Astrocyte (in vitro differentiated cells and primary cell): ENCODE measurements around the gene AGBL4. TPM values are rescaled to one million over a fixed set of nuclear protein-coding genes. Genes with fewer than 3 reads are reported as not detected.

Source experiments
- DNase-seq: peaks from one replicate; pipeline ENCODE4 v3.0.0-alpha.2; 2010; ENCODE audit warnings: low read depth
- FAIRE-seq: peaks from 2 replicates; lab custom pipeline; 2011; peaks lifted over from hg19 to GRCh38; lab: Jason Lieb, UNC
- H2AFZ ChIP-seq: 2 replicates; pipeline ENCODE4 v1.6.0; 2012; ENCODE audit warnings: low read depth, low read length, inconsistent platforms
- H3K27ac ChIP-seq: 2 replicates; pipeline ENCODE4 v1.5.1; 2011; ENCODE audit warnings: low read depth, low read length, inconsistent platforms
- H3K27me3 ChIP-seq: 2 replicates; pipeline ENCODE4 v1.6.0; 2011; ENCODE audit warnings: low read length, inconsistent platforms; ENCODE audit not compliant: insufficient read depth
- H3K36me3 ChIP-seq: 2 replicates; pipeline ENCODE4 v1.5.1; 2011; ENCODE audit warnings: low read length, inconsistent platforms; ENCODE audit not compliant: insufficient read depth
- H3K4me1 ChIP-seq: 2 replicates; pipeline ENCODE4 v1.5.1; 2011; ENCODE audit warnings: low read length, inconsistent platforms; ENCODE audit not compliant: insufficient read depth
- H3K4me2 ChIP-seq: 2 replicates; pipeline ENCODE4 v1.6.0; 2012; ENCODE audit warnings: low read length, inconsistent platforms
- H3K4me3 ChIP-seq: 2 replicates; pipeline ENCODE4 v1.5.1; 2011; ENCODE audit warnings: low read depth, mild to moderate bottlenecking, low read length, inconsistent platforms; ENCODE audit not compliant: insufficient read depth
- H3K79me2 ChIP-seq: 2 replicates; pipeline ENCODE4 v1.6.0; 2012; ENCODE audit warnings: mild to moderate bottlenecking, low read length, inconsistent platforms; ENCODE audit not compliant: insufficient read depth
- H3K9ac ChIP-seq: 2 replicates; pipeline ENCODE4 v1.6.0; 2012; ENCODE audit warnings: mild to moderate bottlenecking, low read length, inconsistent platforms
- H3K9me3 ChIP-seq: 2 replicates; pipeline ENCODE4 v1.5.1; 2012; ENCODE audit warnings: low read depth, mild to moderate bottlenecking, low read length, inconsistent platforms; ENCODE audit not compliant: insufficient read depth
- H4K20me1 ChIP-seq: 2 replicates; pipeline ENCODE4 v1.6.0; 2012; ENCODE audit warnings: low read length, inconsistent platforms; ENCODE audit not compliant: insufficient read depth
- H3K27ac Mint-ChIP-seq: one replicate; pipeline ENCODE4 v1.8.0; 2021; ENCODE audit warnings: mild to moderate bottlenecking, mixed read lengths; ENCODE audit not compliant: unreplicated experiment
- H3K27me3 Mint-ChIP-seq: one replicate; pipeline ENCODE4 v1.8.0; 2021; ENCODE audit warnings: low read depth, mixed read lengths; ENCODE audit not compliant: unreplicated experiment
- H3K36me3 Mint-ChIP-seq: one replicate; pipeline ENCODE4 v1.8.0; 2021; ENCODE audit warnings: low read depth, mixed read lengths; ENCODE audit not compliant: unreplicated experiment
- H3K4me1 Mint-ChIP-seq: one replicate; pipeline ENCODE4 v1.8.0; 2021; ENCODE audit warnings: low read depth, mixed read lengths; ENCODE audit not compliant: unreplicated experiment
- H3K4me3 Mint-ChIP-seq: one replicate; pipeline ENCODE4 v1.8.0; 2021; ENCODE audit warnings: mild to moderate bottlenecking, moderate library complexity, mixed read lengths; ENCODE audit not compliant: unreplicated experiment
- H3K9me3 Mint-ChIP-seq: one replicate; pipeline ENCODE4 v1.8.0; 2021; ENCODE audit warnings: mild to moderate bottlenecking, mixed read lengths; ENCODE audit not compliant: unreplicated experiment
- EZH2 ChIP-seq: IDR thresholded peaks from 2 replicates; pipeline ENCODE4 v1.6.1; 2012; ENCODE audit warnings: mild to moderate bottlenecking, low read length, inconsistent platforms; ENCODE audit not compliant: insufficient read depth
- total RNA-seq: library from RNA; stranded (reverse); gene quantifications from 2 replicates; pipeline ENCODE4 v1.2.1, GENCODE V29; 2021
- TF ChIP-seq, protein P1 (sequence below): IDR thresholded peaks from 2 replicates; pipeline ENCODE4 v1.5.1; 2011; ENCODE audit warnings: low read depth, mild to moderate bottlenecking, inconsistent platforms, low read length, moderate library complexity; ENCODE audit not compliant: insufficient read depth

Gene AGBL4
- total RNA-seq, 1 donor from 2014 or later, result not detected

DNA sequence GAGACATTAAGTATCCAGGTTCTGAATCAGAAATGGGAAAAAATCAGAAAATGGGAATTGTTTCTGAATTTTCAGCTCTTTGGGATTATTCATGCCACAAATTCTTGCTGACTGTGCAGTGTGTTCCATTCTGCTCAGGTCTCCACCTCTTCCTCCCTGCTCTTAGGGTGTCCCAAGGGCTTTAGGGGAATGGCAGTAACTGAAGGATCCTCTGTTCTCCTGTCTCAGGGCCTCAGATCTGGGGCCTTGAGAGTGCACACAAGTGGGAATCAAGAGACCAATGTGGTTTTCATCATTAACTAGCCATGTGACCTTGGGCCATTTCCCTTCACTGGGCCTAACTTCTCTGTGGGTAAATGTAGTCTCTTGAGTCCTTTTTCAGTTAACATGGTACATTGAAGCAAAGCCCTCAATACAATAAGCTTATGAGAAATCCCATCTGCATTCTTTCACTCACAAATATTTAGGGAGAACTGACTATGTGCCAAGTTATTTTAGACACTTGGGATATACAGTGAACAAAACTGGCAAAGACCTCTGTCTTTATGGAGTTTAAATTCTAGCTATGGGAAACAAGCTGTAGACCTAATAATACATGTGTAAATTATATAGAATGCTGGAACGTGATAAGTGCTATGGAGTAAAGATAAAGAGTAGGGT, 1476.1 kb downstream of the AGBL4 start:
- Histone ChIP-seq H3K4me2 (no peak overlapping the region), H3K4me3 (no peak overlapping the region), H4K20me1 (no peaks in the 10 kb centered on the region), H3K79me2 (no peaks in the 10 kb centered on the region), H3K27ac (no peak overlapping the region), H3K4me1 (no peaks in the 10 kb centered on the region), H3K9me3 (no peaks in the 10 kb centered on the region), H2AFZ (no peak overlapping the region), H3K36me3 (no peaks in the 10 kb centered on the region), H3K9ac (no peak overlapping the region), H3K27me3 (no peaks in the 10 kb centered on the region)
- Mint-ChIP-seq H3K4me1 (no peaks in the 10 kb centered on the region), H3K27ac (no peak overlapping the region), H3K4me3 (no peak overlapping the region), H3K9me3 (peaks cover 3% of the 10 kb centered on the region), H3K27me3 (peaks cover 16% of the 10 kb centered on the region), H3K36me3 (no peaks in the 10 kb centered on the region)
- TF ChIP-seq EZH2, result no peak
- TF ChIP-seq, protein P1, sequence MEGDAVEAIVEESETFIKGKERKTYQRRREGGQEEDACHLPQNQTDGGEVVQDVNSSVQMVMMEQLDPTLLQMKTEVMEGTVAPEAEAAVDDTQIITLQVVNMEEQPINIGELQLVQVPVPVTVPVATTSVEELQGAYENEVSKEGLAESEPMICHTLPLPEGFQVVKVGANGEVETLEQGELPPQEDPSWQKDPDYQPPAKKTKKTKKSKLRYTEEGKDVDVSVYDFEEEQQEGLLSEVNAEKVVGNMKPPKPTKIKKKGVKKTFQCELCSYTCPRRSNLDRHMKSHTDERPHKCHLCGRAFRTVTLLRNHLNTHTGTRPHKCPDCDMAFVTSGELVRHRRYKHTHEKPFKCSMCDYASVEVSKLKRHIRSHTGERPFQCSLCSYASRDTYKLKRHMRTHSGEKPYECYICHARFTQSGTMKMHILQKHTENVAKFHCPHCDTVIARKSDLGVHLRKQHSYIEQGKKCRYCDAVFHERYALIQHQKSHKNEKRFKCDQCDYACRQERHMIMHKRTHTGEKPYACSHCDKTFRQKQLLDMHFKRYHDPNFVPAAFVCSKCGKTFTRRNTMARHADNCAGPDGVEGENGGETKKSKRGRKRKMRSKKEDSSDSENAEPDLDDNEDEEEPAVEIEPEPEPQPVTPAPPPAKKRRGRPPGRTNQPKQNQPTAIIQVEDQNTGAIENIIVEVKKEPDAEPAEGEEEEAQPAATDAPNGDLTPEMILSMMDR, result no peak
- DNase-seq (no peak), FAIRE-seq (no peak)

DNA sequence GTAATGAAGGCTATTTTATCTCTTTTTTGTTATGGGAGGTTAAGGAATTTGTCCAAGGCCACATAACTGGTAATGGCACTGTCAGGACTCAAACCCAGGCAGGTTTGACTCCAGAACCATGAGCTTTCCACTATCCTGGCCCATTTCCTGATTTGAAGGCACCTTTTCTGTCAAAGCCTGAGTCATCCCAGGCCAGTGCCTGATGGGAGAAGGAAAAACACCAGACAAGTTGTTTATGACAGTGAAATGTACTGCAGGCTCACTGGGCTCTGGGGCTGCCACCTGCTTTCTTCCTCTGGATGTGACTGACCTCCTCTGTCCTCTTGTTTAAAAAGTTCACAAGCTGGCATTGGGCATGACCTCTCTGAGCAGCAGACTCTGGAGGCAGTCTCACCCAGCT, 1479.9 kb downstream of the AGBL4 start:
- Histone ChIP-seq H3K27ac (no peak overlapping the region), H3K4me2 (no peak overlapping the region), H3K27me3 (no peaks in the 10 kb centered on the region), H3K79me2 (no peaks in the 10 kb centered on the region), H3K4me3 (no peak overlapping the region), H4K20me1 (no peaks in the 10 kb centered on the region), H3K36me3 (no peaks in the 10 kb centered on the region), H3K9me3 (no peaks in the 10 kb centered on the region), H3K9ac (no peak overlapping the region), H3K4me1 (no peaks in the 10 kb centered on the region), H2AFZ (no peak overlapping the region)
- Mint-ChIP-seq H3K4me3 (no peak overlapping the region), H3K9me3 (peaks cover 3% of the 10 kb centered on the region), H3K27ac (no peak overlapping the region), H3K4me1 (no peaks in the 10 kb centered on the region), H3K27me3 (peaks cover 14% of the 10 kb centered on the region), H3K36me3 (no peaks in the 10 kb centered on the region)
- no peak for DNase-seq
- no peak for FAIRE-seq
- TF ChIP-seq, protein P1, result no peak

DNA sequence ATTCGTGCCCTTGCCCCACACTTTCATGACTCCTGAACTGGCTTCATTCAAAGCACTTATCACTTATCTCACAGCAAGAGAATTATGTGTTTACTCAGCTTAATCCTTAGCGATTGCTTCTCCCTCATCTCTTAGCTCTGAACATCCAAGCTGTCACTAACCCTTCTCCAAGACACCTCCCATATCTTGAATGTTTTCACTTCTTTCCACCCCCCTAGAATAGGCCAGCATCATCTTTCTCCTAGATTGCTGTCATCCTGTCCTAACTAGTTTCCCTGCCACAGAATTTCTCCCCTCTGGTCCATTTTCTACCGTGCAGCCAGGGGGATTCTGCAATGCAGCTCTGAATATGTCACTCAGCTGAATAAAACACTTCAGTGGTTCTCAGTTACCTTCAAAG, 1483.2 kb downstream of the AGBL4 start:
- no peaks in the 10 kb centered on the region for H3K27me3 ChIP-seq
- no peak overlapping the region for H3K27ac ChIP-seq
- H3K4me3 ChIP-seq, result no peak overlapping the region
- H3K9me3 ChIP-seq, result no peaks in the 10 kb centered on the region
- H2AFZ ChIP-seq, result no peak overlapping the region
- no peak for FAIRE-seq
- Mint-ChIP-seq H3K9me3 (no peaks in the 10 kb centered on the region), H3K36me3 (no peaks in the 10 kb centered on the region), H3K4me1 (no peaks in the 10 kb centered on the region), H3K27ac (no peak overlapping the region), H3K4me3 (no peak overlapping the region), H3K27me3 (peaks cover 24% of the 10 kb centered on the region)
- no peaks in the 10 kb centered on the region for H3K36me3 ChIP-seq
- no peak overlapping the region for H3K9ac ChIP-seq
- H4K20me1 ChIP-seq, result no peaks in the 10 kb centered on the region
- H3K4me2 ChIP-seq, result no peak overlapping the region
- no peak for DNase-seq
- no peaks in the 10 kb centered on the region for H3K4me1 ChIP-seq
- H3K79me2 ChIP-seq, result no peaks in the 10 kb centered on the region
- no peak for TF ChIP-seq EZH2
- TF ChIP-seq, protein P1, result no peak
